Measurements from ENCODE around the gene KRTAP10-10.

The KRTAP10-10 gene

DNA sequence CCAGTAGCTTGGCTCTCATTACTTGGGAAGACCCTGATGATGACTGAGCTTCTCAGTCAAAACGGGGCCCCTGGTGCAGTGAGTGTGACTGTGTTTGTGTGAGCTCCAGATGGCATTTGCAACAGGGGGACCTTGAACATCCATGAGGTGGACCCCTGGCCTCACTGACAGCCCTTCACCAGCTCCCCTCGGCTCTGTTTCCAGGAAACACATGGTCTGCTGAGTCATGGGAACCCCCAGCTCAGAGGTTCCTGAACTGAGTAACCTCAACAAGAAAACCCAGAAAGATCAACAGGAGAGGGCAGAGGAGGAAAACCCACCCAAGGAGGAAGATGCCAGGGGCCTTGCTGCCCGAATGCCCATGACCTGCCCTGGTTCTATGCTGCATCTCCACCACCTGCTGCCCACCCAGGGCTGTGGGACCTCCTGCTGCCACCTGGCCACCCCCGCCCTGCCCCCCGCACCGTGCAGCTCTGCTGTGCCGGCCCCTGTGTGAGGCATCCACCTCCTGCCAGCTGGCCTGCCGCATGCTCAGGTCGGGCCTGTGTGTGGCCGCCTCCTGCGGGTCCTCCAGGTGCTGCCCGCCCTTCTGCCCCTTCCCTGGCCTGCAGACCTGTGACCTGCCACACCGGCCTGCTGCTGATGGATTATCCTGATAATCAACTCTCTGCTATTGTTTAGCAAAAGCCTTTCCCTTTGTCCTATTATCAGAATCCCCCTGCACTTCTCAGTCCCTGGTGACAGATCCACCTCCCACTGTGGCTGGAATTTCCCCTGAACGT is 49.0 kb downstream of the KRTAP10-10 start:
- DNase-seq: no peak

DNA sequence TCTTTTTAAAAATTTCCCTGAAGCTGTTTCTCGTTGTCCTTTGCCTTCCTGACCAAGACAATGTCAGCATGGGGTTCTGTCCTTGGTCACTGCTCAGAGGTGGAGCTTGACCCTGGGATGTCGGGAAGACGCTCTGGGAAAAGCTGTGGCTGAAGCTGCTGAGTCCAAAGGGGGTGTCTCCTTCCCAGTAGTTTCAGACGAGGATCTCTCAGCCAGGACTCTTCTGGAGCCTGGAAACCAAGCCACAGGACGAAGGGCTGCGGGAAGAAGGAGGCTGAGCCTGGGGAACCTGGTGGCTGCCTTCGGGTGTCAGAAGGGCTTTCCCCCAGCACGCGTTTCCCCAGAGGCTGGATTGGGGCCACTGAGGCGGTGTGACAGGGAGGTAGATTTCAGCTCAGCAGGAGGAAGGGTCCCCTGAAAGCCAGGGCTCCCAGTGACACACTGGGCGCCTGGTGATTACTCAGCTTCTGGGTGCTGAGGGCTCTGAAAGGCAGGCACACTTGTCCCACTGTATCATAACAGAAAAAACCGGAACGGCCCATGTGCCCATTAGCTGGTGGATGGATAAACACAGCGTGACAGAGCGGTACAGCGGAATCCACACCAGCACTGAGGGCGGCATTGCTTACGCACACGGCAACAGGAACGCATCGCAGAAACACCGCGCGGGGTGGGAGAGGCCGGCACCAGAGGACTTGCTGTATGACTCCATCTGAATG is 49.8 kb downstream of the KRTAP10-10 start:
- no peak for DNase-seq

DNA sequence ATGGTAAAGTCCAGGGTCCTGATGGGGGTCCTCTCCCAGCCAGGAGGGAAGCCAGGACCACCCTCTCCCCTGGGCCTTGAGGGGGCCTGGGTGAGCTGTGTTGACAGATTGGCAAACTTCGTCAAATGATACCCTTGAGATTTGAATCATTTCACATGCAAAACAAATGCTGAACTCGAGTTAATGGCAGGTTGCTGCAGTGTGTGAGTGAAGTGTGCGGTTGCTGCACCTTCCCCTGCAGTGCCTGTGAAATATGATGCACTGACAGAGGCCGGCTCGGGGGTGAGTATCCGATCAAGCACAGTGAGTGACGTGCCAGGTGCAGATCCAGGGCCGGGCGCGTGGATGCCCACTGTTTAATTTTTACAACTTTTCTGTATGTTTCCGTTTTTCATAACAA is 50.5 kb downstream of the KRTAP10-10 start:
- DNase-seq: no peak
